ENCODE results near the gene DNM3. TPM values are rescaled to one million over a fixed set of nuclear protein-coding genes. Genes with fewer than 3 reads are reported as not detected.
A peak's percentile ranks its signal among the peaks of the same experiment; 100 is the strongest.

DNM3 gene
- total and polyA plus RNA-seq, 7 donors = 0.60 to 13.3 (median 3.9) TPM

DNA sequence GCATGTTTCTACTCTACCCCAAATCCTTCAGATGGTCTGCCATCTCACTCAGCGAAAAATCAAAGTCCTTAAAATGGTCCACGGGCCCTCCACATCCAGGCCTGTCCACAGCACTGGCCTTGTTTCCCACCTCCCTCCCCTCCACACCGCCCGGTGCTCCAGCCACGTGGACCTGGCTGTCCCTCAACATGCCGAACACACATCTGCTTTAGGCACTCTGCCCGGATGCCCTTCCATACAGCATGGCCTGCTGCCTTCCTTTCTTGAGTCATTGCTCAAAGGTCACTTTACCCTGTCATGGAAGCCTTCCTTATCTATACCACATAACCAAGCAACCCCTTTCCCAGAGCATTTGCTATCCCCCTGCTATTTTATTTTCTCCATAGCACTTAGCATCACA lies 143.0 kb downstream of the DNM3 start:
- Histone ChIP-seq H3K4me3 (no peak overlapping the region), H3K36me3 (no peaks in the 10 kb centered on the region), H3K4me1 (peaks cover 0 to 3% (median 0%) of the 10 kb centered on the region in 4 donors), H3K27ac (no peak overlapping the region), H3K9me3 (no peaks in the 10 kb centered on the region), H3K27me3 (no peaks in the 10 kb centered on the region)
- WGBS, 2 donors = 40 to 69% methylated on average over 7 of the region's 7 CpGs
- DNase-seq = no peak
- intact Hi-C loops (cut with DNase I) = loop anchor here (2.0 kb wide), 1 partner anchor 183 kb away; no protein-coding TSS in a partner anchor
- TF ChIP-seq POLR2AphosphoS5 (IDR thresholded peaks at IDR 0.05) (no peak), CTCF (IDR thresholded peaks at IDR 0.05) (no peak), EP300 (IDR thresholded peaks at IDR 0.05) (no peak), POLR2A (IDR thresholded peaks at IDR 0.05) (no peak)

DNA sequence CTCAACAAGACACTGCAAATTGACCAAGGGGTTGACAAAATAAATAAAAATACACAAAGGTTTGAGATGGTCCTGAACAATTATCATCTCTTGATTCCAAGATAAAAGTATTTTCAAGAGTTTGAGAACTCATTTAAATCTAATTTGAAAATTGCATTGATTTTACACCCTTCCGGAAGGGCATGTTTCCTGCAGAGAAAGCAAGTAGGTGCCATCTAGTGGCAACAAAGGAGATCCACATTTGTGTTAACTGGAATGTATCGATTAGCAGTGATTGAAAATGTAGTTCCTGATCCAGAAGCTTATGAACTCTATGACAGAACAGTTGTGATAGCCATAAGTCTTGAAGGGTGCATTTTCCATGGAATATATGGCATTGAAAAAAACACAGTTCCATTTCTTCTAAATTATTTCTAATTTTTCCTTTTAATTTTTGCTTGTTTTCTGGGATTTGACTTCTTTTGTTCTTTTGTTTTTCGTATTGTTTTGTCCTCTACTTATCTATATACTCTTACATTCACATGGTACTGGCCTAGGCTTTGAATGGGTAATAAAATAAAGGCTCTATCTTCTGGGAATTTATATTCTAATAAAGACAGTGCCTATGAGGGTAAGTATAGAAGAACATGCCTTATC lies 143.7 kb downstream of the DNM3 start:
- 30 to 31% methylated on average over 3 of the region's 3 CpGs for WGBS, 2 donors
- peak; percentile 54 to 71 (median 66) for TF ChIP-seq CTCF (IDR thresholded peaks at IDR 0.05)
- no peak for TF ChIP-seq POLR2A (IDR thresholded peaks at IDR 0.05)
- no peak for DNase-seq
- H3K27me3 ChIP-seq = no peaks in the 10 kb centered on the region
- intact Hi-C loops (cut with DNase I) = loop anchor here (2.0 to 5.0 kb wide), 2 partner anchors 184 to 343 kb away; no protein-coding TSS in a partner anchor
- no peaks in the 10 kb centered on the region for H3K9me3 ChIP-seq
- H3K27ac ChIP-seq = no peak overlapping the region
- no peak overlapping the region for H3K4me3 ChIP-seq
- H3K4me1 ChIP-seq = peaks cover 0 to 3% (median 0%) of the 10 kb centered on the region in 4 donors
- H3K36me3 ChIP-seq = no peaks in the 10 kb centered on the region

DNA sequence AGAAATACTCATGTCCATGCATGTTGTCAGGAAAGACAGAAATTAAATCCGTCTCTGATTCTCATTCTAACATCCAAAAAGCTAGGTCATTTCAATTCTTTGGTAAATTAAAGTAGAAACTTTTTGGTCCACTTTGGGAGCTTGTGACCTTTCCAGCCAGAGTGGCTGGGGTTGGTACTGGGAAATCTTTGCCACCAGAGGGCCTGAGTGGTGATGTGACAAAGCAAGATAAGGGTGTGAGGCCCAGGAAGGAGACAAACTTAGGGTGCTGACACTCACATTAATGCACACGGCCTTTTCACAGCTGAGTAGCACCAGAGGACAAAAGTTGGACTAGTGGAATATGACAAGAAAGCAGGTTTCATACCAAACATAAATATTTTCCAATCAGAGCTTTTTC lies 144.3 kb downstream of the DNM3 start:
- intact Hi-C loops (cut with DNase I) = loop anchor here (2.0 to 5.0 kb wide), 2 partner anchors 185 to 343 kb away; no protein-coding TSS in a partner anchor

DNA sequence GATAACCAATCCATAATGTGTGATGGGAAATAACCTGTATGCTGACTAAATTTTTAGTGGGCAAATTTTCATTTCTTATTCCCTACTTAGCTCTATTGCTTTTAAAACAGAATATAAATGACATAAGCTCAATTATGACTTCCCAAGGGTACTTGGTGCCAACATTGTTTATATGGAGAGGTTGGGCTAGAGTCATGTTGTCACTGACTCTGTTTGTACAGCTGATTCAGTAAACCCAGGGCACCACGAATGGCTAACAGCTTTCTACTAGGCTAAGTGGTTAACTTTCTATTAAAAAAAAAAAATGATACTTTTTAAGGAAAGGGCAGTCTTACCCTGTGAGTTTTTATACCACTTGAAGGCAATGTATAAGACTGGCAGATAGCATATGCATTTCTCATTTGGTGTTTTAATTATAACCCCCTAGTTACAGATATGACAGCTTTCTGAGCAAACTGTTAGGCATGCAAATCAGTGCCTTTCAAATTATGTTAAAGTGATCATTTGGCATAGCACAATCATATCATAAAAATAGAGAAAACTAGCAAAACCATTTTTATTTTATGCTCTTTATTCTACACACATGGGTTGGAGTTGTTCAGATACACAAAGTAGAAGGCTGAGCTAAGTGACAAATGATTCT lies 147.1 kb downstream of the DNM3 start:
- intact Hi-C loops (cut with DNase I) = loop anchor here (5.0 kb wide), 1 partner anchor 346 kb away; no protein-coding TSS in a partner anchor
- Histone ChIP-seq H3K4me3 (no peak overlapping the region), H3K36me3 (no peaks in the 10 kb centered on the region), H3K9me3 (no peaks in the 10 kb centered on the region), H3K27ac (no peak overlapping the region), H3K27me3 (no peaks in the 10 kb centered on the region), H3K4me1 (peaks cover 0 to 3% (median 0%) of the 10 kb centered on the region in 4 donors)
- WGBS, 2 donors = 8 to 62% methylated on average over 1 of the region's 1 CpG
- no peak for DNase-seq
- TF ChIP-seq EP300 (IDR thresholded peaks at IDR 0.05) = no peak

More for the DNA sequence above, 144.3 kb downstream of the DNM3 start:
- TF ChIP-seq EP300 (IDR thresholded peaks at IDR 0.05) (no peak), POLR2AphosphoS5 (IDR thresholded peaks at IDR 0.05) (no peak), POLR2A (IDR thresholded peaks at IDR 0.05) (no peak), CTCF (IDR thresholded peaks at IDR 0.05) (no peak)
- no peak for DNase-seq
- Histone ChIP-seq H3K27ac (no peak overlapping the region), H3K27me3 (no peaks in the 10 kb centered on the region), H3K9me3 (no peaks in the 10 kb centered on the region), H3K4me1 (peaks cover 0 to 3% (median 0%) of the 10 kb centered on the region in 4 donors), H3K36me3 (no peaks in the 10 kb centered on the region), H3K4me3 (no peak overlapping the region)
- WGBS, 2 donors = 58 to 75% methylated on average over 2 of the region's 2 CpGs

DNA sequence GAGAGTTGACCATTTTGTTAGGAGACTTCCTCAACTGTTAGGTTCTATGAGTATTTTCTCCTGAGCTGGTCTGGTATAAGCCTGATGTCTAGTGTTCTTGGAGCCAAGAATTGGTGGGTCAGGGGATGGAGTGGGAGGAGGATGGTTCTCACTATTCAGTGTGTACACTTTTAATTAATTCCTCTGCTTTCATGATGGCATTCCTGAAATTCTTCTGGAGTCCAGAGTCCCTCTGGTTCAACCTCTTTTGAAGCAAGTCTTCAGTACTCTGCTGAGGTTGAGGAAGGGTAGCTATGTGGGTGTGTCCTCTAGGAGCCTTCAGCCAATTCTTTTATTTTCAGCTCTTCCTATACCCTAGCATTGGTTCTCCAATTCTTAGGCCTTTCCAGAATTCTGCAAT lies 149.1 kb downstream of the DNM3 start:
- TF ChIP-seq POLR2AphosphoS5 (IDR thresholded peaks at IDR 0.05) = no peak
- no peak for TF ChIP-seq POLR2A (IDR thresholded peaks at IDR 0.05)
- no peak for TF ChIP-seq CTCF (IDR thresholded peaks at IDR 0.05)
- no peak for TF ChIP-seq EP300 (IDR thresholded peaks at IDR 0.05)
- Histone ChIP-seq H3K27ac (no peak overlapping the region), H3K4me3 (no peak overlapping the region), H3K9me3 (no peaks in the 10 kb centered on the region), H3K27me3 (no peaks in the 10 kb centered on the region), H3K36me3 (no peaks in the 10 kb centered on the region), H3K4me1 (no peaks in the 10 kb centered on the region)
- DNase-seq = no peak
- intact Hi-C loops (cut with DNase I) = no loop called here
